Fibroblast of pulmonary artery (primary cell): ENCODE results near the gene WASHC3.

Experiments used
- DNase-seq: peaks from one replicate; pipeline ENCODE4 v3.0.0-alpha.2; 2010; ENCODE audit warnings: low read depth
- H3K4me3 ChIP-seq: replicated peaks from 2 replicates; pipeline ENCODE4 v1.5.1; 2011; ENCODE audit warnings: low read depth, mild to moderate bottlenecking, control low read depth, low read length, moderate library complexity
- CTCF ChIP-seq: IDR thresholded peaks from 2 replicates; pipeline ENCODE4 v1.5.1; 2011; ENCODE audit warnings: mild to moderate bottlenecking, control low read depth, low read length, inconsistent platforms; ENCODE audit errors: missing control alignments

The WASHC3 gene

GRCh38 chr12:101981868-101982267 lies 79.9 kb downstream of the WASHC3 start:
- DNase-seq = no peak
- no peak for TF ChIP-seq CTCF
- H3K4me3 ChIP-seq = no peak overlapping the region

GRCh38 chr12:101968770-101969169 lies 93.0 kb downstream of the WASHC3 start:
- H3K4me3 ChIP-seq = no peak overlapping the region
- DNase-seq = no peak
- TF ChIP-seq CTCF = no peak

GRCh38 chr12:101967506-101967905 lies 94.3 kb downstream of the WASHC3 start:
- no peak for TF ChIP-seq CTCF

GRCh38 chr12:101966496-101966895 lies 95.3 kb downstream of the WASHC3 start:
- no peak for DNase-seq
- TF ChIP-seq CTCF = no peak
- no peak overlapping the region for H3K4me3 ChIP-seq

More at GRCh38 chr12:101967506-101967905, 94.3 kb downstream of the WASHC3 start:
- H3K4me3 ChIP-seq = no peak overlapping the region
- no peak for DNase-seq

- no peak for DNase-seq
- no peak overlapping the region for H3K4me3 ChIP-seq
- no peak for TF ChIP-seq CTCF
Observed at GRCh38 chr12:101963697-101964096, 98.1 kb downstream of the WASHC3 start.
